Activated CD4-positive, CD25-positive, alpha-beta regulatory T cell (primary cell): ENCODE measurements around the gene ATF5.
"Not testable (repeated sequence)": the region's sequence is repeated elsewhere in the genome, so short reads cannot be mapped to it uniquely, and the experiment has no call there.

Experiments used
- DNase-seq, 4 experiments: peaks; one replicate each; lab custom pipeline; 2025; lab: John Stamatoyannopoulos, UW

ATF5 gene

DNA sequence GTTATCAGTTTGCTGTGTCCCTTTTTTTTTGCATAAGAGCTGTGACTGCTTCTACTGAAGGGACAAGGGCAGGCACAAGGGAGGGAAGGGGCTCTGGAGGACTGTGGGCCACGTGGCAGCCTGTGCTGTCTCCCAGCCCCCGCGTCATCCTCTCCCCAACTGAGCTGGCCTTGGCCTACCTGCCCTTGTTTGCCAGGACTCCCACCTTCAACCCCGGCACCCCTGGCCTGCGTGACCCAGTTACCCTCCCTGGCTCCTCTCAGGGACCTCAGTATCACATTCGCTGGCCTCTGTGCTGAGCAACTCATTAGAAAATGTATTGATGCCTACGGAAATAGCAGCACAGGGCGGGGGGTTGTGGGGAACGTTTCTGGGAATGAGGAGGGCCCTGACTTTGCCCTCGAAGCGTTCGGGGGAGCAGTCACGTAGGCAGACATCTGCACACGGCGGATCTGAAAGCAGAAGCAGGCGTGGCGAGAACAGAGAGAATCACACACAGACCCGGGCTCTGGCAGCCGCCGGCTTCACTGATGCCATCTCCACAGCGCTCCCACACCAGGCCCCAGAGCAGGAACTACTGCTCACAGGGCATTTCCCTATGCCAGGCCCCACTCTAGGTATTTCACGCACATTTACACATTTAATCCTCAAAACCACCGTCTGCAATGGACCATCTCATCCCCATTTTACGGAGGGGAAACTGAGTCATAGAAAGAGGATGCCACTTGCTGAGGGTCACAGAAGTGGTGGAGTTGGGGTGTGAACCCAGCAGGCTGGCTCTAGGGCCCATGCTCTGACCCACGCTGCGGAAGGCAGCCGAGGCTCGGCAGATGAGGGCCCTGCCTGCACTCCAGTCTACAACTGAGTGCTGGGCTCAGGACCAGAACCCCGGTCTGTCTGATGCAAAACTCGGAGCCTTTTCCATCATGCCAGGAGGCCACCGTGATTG lies 5.7 kb upstream of the ATF5 start:
- no peak for DNase-seq

DNA sequence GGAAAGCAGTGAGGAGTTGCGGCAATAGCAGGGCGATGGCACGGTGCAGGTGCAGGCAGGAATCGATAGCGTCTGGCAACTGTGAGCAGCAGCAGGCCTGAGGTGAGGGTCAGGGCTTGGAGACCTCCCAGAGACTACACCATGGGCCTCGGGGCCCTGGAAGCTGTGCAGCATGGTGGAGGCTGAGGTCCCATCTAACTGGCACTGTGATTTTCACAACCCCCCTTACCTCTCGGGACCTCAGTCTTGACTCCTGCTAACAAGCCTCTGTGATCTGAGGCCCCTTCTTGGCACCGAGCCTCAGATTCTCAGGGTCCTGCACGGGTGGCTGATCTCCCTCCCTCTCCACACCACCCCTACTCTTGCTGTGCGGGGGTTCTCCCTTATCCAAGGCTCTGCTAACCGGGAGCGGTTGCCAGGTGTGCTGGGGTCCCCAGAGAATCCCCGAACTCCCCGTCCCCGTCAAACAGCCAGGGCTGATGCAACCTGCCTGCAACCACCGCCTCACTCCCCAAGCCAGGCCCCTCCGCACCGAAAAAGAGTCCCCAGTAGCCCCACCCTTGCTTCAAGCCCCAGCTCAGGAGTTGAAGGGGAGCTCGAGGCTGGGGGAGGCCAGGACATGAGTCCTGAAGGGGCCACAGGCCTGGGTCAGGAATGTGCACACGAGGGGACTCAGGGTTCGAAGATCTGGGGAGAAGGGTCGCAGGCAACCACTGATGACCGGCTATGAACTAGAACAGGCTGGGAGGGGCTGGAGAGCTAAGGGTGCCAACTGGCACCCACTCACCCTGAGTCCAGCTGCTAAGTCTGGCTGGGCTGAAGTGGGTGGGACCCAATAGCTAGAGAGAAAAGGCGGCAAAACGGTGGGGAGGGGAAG lies 4.8 kb upstream of the ATF5 start:
- DNase-seq: no peak

- DNase-seq: not testable (repeated sequence)
Measured at GRCh38 chr19:49924881-49925210, 4.2 kb upstream of the ATF5 start.

DNA sequence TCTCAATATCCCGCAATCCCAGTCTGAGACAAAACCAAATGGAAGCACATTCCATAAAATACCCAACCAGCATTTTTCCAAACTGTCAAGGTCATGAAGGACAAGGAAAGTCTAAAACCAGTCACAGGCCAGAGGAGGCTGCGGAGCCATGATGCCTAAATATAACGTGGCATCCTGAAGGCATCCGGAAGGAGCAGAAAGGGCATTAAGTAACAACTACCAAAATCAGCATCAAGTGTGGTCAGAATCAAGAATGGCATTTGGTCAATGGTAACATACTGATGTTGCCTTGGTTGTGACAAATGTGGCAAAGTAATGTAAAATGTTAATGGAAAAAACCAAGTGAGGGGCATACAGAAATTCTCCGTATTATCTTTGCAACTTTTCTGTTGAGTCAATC lies 3.5 kb upstream of the ATF5 start:
- no peak for DNase-seq

DNA sequence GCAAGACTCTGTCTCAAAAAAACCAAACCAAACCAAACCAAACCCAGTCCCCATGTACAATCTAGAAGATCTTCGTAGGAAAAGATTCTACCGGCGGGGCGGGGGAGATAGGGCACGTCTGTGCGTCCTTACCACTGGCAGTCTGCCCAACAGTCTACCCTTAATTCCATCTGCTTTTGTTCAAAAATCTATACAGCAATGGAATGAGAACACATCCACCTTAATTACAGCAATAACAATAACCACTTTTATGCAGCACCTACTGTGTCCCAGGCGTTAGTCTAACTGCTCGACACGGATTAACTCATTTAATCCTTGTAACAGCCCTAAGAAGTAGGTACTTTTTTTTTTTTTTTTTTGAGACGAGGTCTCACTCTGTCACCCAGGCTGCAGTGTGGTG lies 2.5 kb upstream of the ATF5 start:
- DNase-seq: no peak

DNA sequence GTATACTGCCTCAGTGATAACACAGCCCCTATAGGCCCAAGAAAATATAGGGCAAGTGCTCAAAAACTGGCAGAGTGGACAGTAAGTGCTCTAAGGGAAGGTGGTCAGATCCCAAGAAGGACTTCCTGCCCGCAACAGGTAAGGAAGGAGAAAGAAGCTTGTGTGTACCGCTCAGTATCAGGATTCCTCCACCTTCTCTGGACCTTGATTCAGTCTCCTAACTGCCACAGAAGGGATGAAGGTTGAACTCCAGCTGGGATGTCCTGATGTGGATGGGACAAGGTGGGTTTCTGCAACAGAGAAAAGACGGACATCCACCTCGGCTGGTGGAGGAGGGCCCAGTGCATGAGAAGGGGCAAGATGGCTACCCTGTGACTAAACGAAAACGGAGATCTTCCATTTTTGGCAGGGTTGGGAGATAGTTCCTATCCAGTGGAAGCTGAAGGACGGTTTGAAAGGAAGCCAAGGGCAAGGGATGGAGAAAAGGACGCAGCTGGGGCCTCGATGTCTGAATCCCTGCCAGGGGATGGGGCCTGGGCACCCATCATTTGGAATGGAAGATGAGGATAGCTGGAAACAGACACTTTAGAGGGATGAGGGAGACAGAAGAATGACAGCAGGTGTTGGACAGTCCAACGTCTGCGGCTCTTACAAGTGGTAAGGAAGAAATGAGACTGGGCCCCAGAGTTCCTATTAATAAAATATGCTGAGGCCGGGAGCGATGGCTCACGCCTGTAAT lies 1.3 kb upstream of the ATF5 start:
- DNase-seq: no peak

- DNase-seq: peak; percentile 84 to 92 (median 88)
Measured at GRCh38 chr19:49929611-49930482, 842 bp downstream of the ATF5 start.

GRCh38 chr19:49930483-49931011 lies 1.5 kb downstream of the ATF5 start:
- DNase-seq: peak in 1 of 4 experiments; percentile 11

DNA sequence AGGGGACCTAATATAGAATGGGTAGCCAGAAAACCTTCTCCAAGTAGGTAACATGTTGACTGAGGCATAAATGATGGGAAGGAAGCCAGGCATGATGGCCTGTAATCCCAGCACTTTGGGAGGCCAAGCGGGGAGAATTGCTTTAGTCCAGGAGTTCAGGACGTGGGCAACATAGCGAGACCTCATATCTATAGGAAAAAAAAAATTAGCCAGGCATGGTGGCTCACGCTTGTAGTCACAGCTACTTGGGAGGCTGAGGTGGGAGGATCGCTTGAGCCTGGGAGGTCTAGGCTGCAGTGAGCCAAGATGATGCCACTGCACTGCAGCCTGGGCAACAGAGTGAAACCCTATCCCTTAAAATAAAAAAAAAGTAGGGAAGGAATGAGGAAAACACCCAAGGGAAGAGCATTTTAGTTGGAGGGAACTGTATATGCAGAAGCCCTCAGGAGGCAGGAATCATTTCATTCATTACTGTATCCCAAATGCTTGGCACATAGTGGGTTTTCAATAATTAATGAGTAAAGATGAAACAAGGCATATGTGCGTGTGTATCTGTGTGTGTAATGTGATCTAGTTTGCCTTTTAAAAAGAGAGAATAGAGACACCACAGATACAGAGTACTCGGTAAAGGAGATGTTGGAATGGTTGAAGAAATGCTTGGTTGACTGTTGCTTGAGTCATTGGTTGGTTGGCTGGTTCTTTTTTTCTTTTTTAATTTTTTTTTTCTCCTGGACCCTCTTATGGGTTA lies 2.5 kb downstream of the ATF5 start:
- no peak for DNase-seq

DNA sequence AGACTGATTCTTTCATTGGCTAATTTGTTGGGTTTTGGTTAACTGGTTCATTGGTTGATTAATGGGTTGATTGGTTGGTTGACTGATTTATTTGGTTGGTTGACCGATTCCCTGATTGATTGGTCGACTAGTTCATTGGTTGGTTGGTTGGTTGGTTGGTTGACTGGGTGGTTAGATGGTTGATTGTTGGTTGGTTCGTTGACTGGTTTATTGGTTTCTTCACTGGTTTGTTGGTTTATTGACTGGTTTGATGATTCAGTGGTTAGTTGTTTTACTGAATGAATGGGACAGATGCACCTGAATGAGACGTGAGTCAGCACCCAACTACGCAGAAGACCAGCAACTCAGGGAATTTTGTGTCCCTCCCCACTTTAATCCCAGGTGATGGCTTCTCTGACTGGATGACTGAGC lies 3.0 kb downstream of the ATF5 start:
- DNase-seq: no peak

- peak in 1 of 4 experiments; percentile 39 for DNase-seq
Measured at GRCh38 chr19:49932731-49933131, 3.7 kb downstream of the ATF5 start.

GRCh38 chr19:49933643-49934042 lies 4.6 kb downstream of the ATF5 start:
- DNase-seq: no peak

GRCh38 chr19:49936549-49936948 lies 7.5 kb downstream of the ATF5 start:
- no peak for DNase-seq

- peak; percentile 44 to 76 (median 63) for DNase-seq
Measured at GRCh38 chr19:49937750-49938381, 8.9 kb downstream of the ATF5 start.

DNA sequence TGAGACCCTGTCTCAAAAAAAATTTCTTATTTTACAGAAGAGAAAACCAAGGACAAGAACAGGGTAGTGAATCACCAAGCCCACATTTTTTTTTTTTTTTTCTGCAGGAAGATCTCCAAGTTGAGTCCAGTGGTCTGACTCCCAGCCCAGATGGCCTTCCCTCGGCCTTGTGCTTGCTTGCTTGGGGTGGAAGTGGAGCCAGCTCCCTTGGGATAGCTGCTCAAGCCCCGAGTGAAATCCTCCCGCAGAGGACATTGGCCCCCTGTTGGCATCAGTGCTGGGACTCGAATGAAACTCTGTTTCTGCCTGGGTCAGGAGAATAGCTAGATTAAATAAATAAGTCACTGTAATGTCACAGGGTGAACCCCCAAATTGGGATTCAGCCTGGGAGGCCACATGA lies 9.7 kb downstream of the ATF5 start:
- no peak for DNase-seq

GRCh38 chr19:49939721-49940481 lies 10.9 kb downstream of the ATF5 start:
- DNase-seq: no peak

DNA sequence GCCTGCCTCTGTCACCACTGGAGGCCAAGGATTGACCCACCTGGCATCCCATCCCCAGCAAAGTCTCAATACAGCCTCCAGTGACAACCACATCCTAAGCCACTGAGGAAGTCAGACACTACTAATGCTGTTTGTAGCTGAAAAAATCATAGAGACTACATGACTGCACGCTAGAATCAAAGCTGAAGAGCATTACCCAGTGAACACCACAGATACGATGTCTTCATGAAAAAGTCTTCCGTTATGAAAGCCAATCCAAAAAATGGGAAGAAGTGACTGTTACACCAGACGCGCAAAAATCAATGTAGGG lies 11.4 kb downstream of the ATF5 start:
- DNase-seq: no peak

DNA sequence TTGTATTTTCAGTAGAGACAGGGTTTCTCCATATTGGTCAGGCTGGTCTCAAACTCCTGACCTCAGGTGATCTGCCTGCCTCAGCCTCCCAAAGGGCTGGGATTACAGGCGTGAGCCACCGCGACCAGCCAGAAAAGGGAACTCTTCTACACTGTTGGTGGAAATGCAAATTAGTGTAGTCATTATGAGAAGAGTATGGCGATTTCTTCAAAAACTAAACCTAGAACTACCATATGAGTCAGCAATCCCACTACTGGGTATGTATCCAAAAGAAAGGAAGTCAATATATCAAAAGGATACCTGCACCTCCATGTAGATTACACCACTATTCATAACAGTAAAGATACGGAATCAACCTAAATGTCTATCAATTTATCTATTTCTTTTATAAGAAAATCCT lies 15.6 kb downstream of the ATF5 start:
- not testable (repeated sequence) for DNase-seq

- DNase-seq: no peak
Measured at GRCh38 chr19:49946415-49946814, 17.4 kb downstream of the ATF5 start.
